Body of pancreas (tissue), 4 donors: Measurements from ENCODE around the gene TMEM233.

Source experiments
- CTCF ChIP-seq, 7 experiments: fragments of 450-650 bp in 4 of 7; fragments of 200-600 bp in 3 of 7; sonication (generic) in 3 of 7; IDR thresholded peaks; one replicate each; pipeline ENCODE4 v1.5.1; 2016 to 2019; ENCODE audit warnings: antibody characterized with exemption in 7 of 7
- POLR2A ChIP-seq, 3 donors: fragments of 450-650 bp; IDR thresholded peaks; one replicate each; pipeline ENCODE4 v1.6.1; 2016; ENCODE audit warnings: antibody characterized with exemption in 3 of 3, mild to moderate bottlenecking in 2 of 3

GRCh38 chr12:119687406-119687805 lies 93.8 kb downstream of the TMEM233 start:
- TF ChIP-seq CTCF (IDR thresholded peaks at IDR 0.05) = no peak
- no peak for TF ChIP-seq POLR2A (IDR thresholded peaks at IDR 0.05)
